ENCODE data around the gene IPO4.

The IPO4 gene

GRCh38 chr14:24213866-24214662 is 25.4 kb upstream of the IPO4 start:
- TF ChIP-seq ZFX (IDR thresholded peaks at IDR 0.05; ENCODE audit: borderline replicate concordance) (no peak), CTCF (IDR thresholded peaks at IDR 0.05) (no peak)
- H3K27ac ChIP-seq = peak overlapping the region; percentile 96

GRCh38 chr14:24212924-24213865 is 24.6 kb upstream of the IPO4 start, which contains the start of gene CHMP4A:
Gene CHMP4A (minus strand): TSS chr14:24213488. CDS start chr14:24213439, 49 bp downstream.
- H3K27ac ChIP-seq = peak within 1 kb of the TSS; percentile 96
- TF ChIP-seq ZFX (IDR thresholded peaks at IDR 0.05; ENCODE audit: borderline replicate concordance) (no peak), CTCF (IDR thresholded peaks at IDR 0.05) (no peak)

- H3K27ac ChIP-seq = peak overlapping the region; percentile 96; the same call in 1 of the 2 replicates
- TF ChIP-seq CTCF (IDR thresholded peaks at IDR 0.05) (no peak), ZFX (IDR thresholded peaks at IDR 0.05; ENCODE audit: borderline replicate concordance) (no peak)
Observed at GRCh38 chr14:24211311-24211710, 22.7 kb upstream of the IPO4 start.

- TF ChIP-seq CTCF (IDR thresholded peaks at IDR 0.05) (no peak), ZFX (IDR thresholded peaks at IDR 0.05; ENCODE audit: borderline replicate concordance) (no peak)
- H3K27ac ChIP-seq = no peak overlapping the region
Observed at GRCh38 chr14:24207625-24208024, 19.0 kb upstream of the IPO4 start.

- TF ChIP-seq CTCF (IDR thresholded peaks at IDR 0.05) (no peak), ZFX (IDR thresholded peaks at IDR 0.05; ENCODE audit: borderline replicate concordance) (no peak)
- H3K27ac ChIP-seq = no peak overlapping the region
Observed at GRCh38 chr14:24207104-24207551, 18.5 kb upstream of the IPO4 start.

- TF ChIP-seq CTCF (IDR thresholded peaks at IDR 0.05) (no peak), ZFX (IDR thresholded peaks at IDR 0.05; ENCODE audit: borderline replicate concordance) (no peak)
- H3K27ac ChIP-seq = no peak overlapping the region
Observed at GRCh38 chr14:24206260-24207103, 17.9 kb upstream of the IPO4 start.

Measured in 22Rv1 (cell line).